ENCODE measurements around the gene PRM1.
"Not testable (repeated sequence)": the region's sequence is repeated elsewhere in the genome, so short reads cannot be mapped to it uniquely, and the experiment has no call there.

Gene PRM1

GRCh38 chr16:11314309-11314894 is 33.3 kb upstream of the PRM1 start:
- no peak for DNase-seq (ENCODE audit: low read depth in 2 of 2)

GRCh38 chr16:11313493-11314308 is 32.6 kb upstream of the PRM1 start:
- no peak for DNase-seq (ENCODE audit: low read depth in 2 of 2)

- DNase-seq (ENCODE audit: low read depth in 2 of 2) = peak; percentile 47 to 49
Measured at GRCh38 chr16:11312718-11313492, 31.8 kb upstream of the PRM1 start.

GRCh38 chr16:11310997-11311561 is 29.9 kb upstream of the PRM1 start:
- no peak for DNase-seq (ENCODE audit: low read depth in 2 of 2)

GRCh38 chr16:11310634-11310977 is 29.5 kb upstream of the PRM1 start:
- no peak for DNase-seq (ENCODE audit: low read depth in 2 of 2)

GRCh38 chr16:11309895-11310633 is 28.9 kb upstream of the PRM1 start:
- no peak for DNase-seq (ENCODE audit: low read depth in 2 of 2)

- DNase-seq (ENCODE audit: low read depth in 2 of 2) = no peak
Measured at GRCh38 chr16:11308493-11309283, 27.6 kb upstream of the PRM1 start.

- no peak for DNase-seq (ENCODE audit: low read depth in 2 of 2)
Measured at GRCh38 chr16:11307639-11308492, 26.7 kb upstream of the PRM1 start.

- no peak for DNase-seq (ENCODE audit: low read depth in 2 of 2)
Measured at GRCh38 chr16:11306997-11307638, 26.0 kb upstream of the PRM1 start.

- DNase-seq (ENCODE audit: low read depth in 2 of 2) = no peak
Measured at GRCh38 chr16:11306381-11306780, 25.3 kb upstream of the PRM1 start.

GRCh38 chr16:11303405-11304138 is 22.4 kb upstream of the PRM1 start:
- DNase-seq (ENCODE audit: low read depth in 2 of 2) = no peak

- DNase-seq (ENCODE audit: low read depth in 2 of 2) = no peak
Measured at GRCh38 chr16:11302977-11303376, 21.8 kb upstream of the PRM1 start.

GRCh38 chr16:11301645-11302501 is 20.7 kb upstream of the PRM1 start:
- no peak for DNase-seq (ENCODE audit: low read depth in 2 of 2)

- no peak for DNase-seq (ENCODE audit: low read depth in 2 of 2)
Measured at GRCh38 chr16:11300560-11300892, 19.4 kb upstream of the PRM1 start.

GRCh38 chr16:11299865-11300559 is 18.9 kb upstream of the PRM1 start:
- DNase-seq (ENCODE audit: low read depth in 2 of 2) = no peak

GRCh38 chr16:11298950-11299547 is 17.9 kb upstream of the PRM1 start:
- not testable (repeated sequence) for DNase-seq (ENCODE audit: low read depth in 2 of 2)
